ENCODE results near the gene GYG2.
"Not testable (repeated sequence)": the region's sequence is repeated elsewhere in the genome, so short reads cannot be mapped to it uniquely, and the experiment has no call there.

The GYG2 gene

GRCh38 chrX:2828344-2828958, at the start of gene GYG2:
GYG2 (plus strand) TSS chrX:2828930; CDS start chrX:2830189, 1,259 bp downstream.
- intact Hi-C loops (cut with DNase I): no loop called here
- no peak for DNase-seq

- intact Hi-C loops (cut with DNase I); DNase-seq: not testable (repeated sequence)
These were observed 48.1 kb upstream of the GYG2 start for GRCh38 chrX:2780472-2781225.

GRCh38 chrX:2781226-2781571, 47.5 kb upstream of the GYG2 start:
- DNase-seq: no peak
- intact Hi-C loops (cut with DNase I): no loop called here

- intact Hi-C loops (cut with DNase I): no loop called here
- no peak for DNase-seq
These were observed 47.0 kb upstream of the GYG2 start for GRCh38 chrX:2781698-2782097.

- intact Hi-C loops (cut with DNase I): no loop called here
- DNase-seq: no peak
These were observed 46.6 kb upstream of the GYG2 start for GRCh38 chrX:2782171-2782570.

- no peak for DNase-seq
- intact Hi-C loops (cut with DNase I): no loop called here
These were observed 46.0 kb upstream of the GYG2 start for GRCh38 chrX:2782778-2783177.

- DNase-seq: no peak
- intact Hi-C loops (cut with DNase I): no loop called here
These were observed 44.7 kb upstream of the GYG2 start for GRCh38 chrX:2784026-2784425.

- no peak for DNase-seq
- intact Hi-C loops (cut with DNase I): no loop called here
These were observed 43.2 kb upstream of the GYG2 start for GRCh38 chrX:2785538-2785937.

GRCh38 chrX:2788980-2789379, 39.8 kb upstream of the GYG2 start:
- intact Hi-C loops (cut with DNase I): no loop called here

GRCh38 chrX:2789569-2789968, 39.2 kb upstream of the GYG2 start:
- DNase-seq: no peak
- intact Hi-C loops (cut with DNase I): no loop called here

More at GRCh38 chrX:2788980-2789379, 39.8 kb upstream of the GYG2 start:
- no peak for DNase-seq

- intact Hi-C loops (cut with DNase I): no loop called here
- no peak for DNase-seq
These were observed 35.0 kb upstream of the GYG2 start for GRCh38 chrX:2793752-2794151.

- DNase-seq: no peak
These were observed 34.4 kb upstream of the GYG2 start for GRCh38 chrX:2794336-2794735.

GRCh38 chrX:2796808-2797207, 31.9 kb upstream of the GYG2 start:
- intact Hi-C loops (cut with DNase I): not testable (repeated sequence)

More at GRCh38 chrX:2794336-2794735, 34.4 kb upstream of the GYG2 start:
- intact Hi-C loops (cut with DNase I): no loop called here

GRCh38 chrX:2799369-2799768, 29.4 kb upstream of the GYG2 start:
- intact Hi-C loops (cut with DNase I): no loop called here
- DNase-seq: no peak

More at GRCh38 chrX:2796808-2797207, 31.9 kb upstream of the GYG2 start:
- DNase-seq: not testable (repeated sequence)

GRCh38 chrX:2799980-2800379, 28.8 kb upstream of the GYG2 start:
- DNase-seq; intact Hi-C loops (cut with DNase I): not testable (repeated sequence)

GRCh38 chrX:2801223-2801622, 27.5 kb upstream of the GYG2 start:
- intact Hi-C loops (cut with DNase I): no loop called here

GRCh38 chrX:2802376-2803090, 26.2 kb upstream of the GYG2 start:
- intact Hi-C loops (cut with DNase I); DNase-seq: not testable (repeated sequence)

More at GRCh38 chrX:2801223-2801622, 27.5 kb upstream of the GYG2 start:
- no peak for DNase-seq

- intact Hi-C loops (cut with DNase I); DNase-seq: not testable (repeated sequence)
These were observed 25.2 kb upstream of the GYG2 start for GRCh38 chrX:2803486-2803885.

- intact Hi-C loops (cut with DNase I); DNase-seq: not testable (repeated sequence)
These were observed 24.5 kb upstream of the GYG2 start for GRCh38 chrX:2804106-2804843.
